HG03139 (cell line): ENCODE data around the gene IFNA17.
A peak's percentile ranks its signal among the peaks of the same experiment; 100 is the strongest.
"Not testable (repeated sequence)": the region's sequence is repeated elsewhere in the genome, so short reads cannot be mapped to it uniquely, and the experiment has no call there.

ENCODE experiments used
- ATAC-seq: cut with Tn5 transposase; IDR thresholded peaks from one replicate; pipeline ENCODE4 v1.9.1; 2021; ENCODE audit not compliant: unreplicated experiment

The IFNA17 gene

DNA sequence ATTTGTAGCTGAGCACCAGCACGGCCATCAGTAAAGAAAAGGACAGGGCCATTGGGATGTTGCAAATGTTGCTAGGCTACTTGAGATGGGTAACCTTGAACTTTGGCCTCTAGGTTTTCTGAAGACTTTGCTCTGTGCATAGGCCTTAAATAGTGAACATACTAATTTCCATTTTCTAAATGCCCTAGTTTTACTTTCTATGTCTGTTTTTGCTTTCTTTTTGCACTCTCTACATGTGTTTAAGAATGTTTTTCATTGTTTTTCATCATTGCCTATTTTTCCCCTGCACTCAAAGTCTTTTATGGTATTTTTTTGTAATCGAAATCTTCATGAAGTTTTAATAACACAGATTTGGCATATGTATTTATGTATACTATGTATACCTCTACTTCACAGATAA is at the start of gene IFNA17:
Gene IFNA17, minus strand, starts transcription at position 101 of the 400 bp plus-strand sequence. Its CDS starts 49 bp downstream, at position 52.
- ATAC-seq = no peak

DNA sequence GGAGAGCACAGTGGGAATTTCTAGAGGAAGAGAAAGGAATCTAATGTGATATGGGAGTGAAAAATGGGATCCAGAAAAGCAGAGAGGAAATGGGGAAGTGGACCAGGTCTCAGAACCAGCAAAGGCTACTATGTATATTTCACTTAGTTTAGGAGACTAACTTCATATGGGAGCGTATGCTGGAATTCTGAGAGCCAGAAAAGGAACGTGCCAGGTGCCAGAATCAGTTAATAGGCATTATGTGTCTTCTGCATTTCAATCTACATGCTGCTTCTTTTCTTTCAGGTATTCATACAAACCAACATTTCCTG is 40.3 kb upstream of the IFNA17 start:
- ATAC-seq = no peak

DNA sequence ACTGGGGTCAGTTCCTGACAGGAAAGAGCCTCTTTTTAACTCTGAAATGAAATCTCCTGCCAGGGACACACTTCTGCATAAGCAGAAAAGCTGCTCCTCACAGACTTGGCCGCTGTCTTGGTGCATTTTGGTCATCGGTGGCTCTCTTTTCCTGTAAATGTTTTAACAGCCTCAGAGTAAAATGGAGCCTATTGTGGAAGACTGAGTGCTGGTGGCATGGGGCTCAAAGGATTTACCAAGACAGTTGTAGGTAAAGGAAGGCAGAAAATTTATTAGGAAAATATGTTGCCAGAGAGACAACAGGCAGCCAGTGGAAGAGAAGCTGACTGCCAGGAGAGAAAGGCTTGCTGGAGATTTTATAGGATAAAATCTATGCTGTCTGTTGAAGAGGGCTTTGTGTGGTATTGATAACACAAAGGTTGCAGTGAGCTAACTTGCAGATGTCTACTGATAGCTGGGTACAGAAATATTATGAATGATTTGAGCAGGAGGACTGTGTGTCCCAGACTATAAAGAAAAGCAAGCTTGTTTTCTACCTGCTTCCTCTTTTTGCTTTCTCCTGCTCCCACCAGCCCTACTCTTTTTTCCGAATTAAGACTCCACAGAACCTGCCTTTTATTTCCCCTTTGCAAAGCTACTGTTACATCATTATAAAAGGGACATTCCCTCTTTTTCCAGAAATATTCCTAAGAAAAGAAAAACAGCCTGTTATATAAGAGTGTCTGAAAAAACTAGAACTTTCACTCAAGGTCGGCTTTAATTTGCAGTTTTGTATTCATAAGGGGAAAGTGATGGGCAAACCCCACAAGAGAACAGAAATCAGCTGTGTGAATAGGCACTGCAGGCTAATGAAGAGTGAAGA is 39.7 kb upstream of the IFNA17 start:
- ATAC-seq = peak; percentile 42

DNA sequence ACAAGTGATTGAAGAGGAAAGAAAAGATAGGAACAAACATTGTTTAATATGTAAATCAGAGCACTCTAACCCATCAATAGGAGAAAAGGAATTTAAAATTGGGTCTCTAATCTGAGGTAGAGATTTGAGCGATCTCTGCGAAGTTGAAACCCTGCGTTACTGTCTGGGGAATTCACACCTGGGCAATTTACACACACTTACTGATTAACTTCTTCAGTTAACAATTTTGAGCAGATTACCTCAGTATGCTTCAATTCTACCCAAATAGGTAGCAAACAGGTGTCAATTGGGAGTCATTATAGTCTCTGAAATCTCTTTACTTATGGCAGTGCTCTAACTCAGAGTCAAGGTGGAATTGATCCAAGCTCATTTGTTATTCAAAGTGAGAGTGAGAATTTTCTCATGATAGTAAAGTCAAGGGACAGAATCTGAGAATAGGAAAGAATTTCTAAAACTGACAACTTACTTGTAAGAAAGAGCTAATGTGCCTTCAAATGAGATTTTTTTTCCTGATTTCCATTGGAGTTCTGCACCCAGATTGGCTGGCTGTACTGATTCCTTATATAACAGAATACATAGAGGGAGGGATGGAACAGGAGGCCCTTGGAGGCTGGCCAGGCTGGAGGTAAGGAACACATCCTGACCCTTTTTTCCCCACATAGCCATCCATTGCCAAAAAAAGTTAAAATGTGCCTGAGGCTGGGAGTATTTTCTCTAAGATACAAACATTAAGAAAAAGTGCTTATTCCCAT is 38.9 kb upstream of the IFNA17 start:
- ATAC-seq = peak; percentile 47

DNA sequence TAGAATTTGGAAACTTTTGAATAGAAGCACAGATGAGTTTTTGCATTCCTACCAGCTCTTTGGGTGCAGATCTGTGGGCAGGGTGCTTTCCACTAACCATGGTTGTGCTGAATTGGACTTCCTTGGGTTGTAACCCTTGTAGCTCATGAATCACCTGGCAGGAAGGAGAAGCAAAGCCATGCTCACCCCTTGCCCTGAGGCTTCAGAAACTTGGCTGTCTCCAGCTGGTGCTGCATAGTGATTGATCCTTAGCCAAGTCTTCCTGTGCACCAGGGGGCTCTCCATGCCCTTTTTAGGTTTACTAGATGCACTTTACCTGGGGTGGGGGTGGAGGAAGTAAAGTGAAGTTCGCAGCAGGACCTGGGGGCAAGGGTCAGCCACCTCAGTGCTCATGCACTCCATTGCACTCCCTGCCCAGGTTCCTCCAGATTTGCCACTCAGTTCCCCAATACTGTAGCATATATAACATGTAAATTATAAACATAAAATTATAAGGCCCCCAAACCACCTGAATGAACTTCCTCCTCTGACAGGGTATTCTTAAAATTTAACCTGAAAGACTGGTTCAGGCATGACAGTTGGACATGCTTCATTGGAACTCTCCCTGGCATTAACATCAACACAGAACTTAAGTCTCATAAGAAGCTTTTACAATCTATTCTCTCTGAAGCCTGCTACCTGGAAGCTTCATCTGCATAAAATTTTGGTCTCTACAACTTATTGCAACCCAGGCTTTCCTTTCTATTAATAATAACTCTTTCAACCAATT is 37.6 kb upstream of the IFNA17 start:
- no peak for ATAC-seq

DNA sequence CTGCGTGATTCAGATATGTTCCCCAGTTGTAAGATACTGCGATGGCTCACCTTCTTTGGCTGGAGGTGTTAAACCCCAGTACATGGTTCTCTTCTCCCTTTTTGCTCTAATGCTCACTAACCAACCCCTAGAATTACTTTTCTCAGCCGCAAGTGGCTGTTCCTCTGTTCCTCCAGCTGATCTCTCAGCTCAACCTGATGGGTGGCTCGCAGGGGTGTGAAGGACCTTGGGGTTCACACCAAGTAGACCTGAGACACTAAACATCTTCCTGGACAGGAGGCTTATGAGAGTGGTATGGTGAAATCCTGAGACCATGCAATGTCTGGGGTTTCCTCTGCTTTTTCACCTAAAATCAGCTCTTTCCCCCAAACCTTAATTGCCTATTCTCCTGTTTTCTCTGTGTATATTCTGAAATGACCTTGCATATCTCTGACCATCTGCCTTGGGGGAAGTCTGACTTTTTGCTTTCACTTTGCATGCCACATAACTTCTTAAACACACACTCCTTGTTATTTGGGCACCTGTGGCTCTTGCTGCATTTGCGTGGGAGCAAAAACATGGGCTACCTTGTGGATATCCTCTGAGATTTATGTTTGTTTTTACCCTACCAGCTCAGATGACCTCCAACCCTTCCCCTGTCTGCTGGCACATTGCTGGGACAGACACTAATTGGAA is 27.7 kb upstream of the IFNA17 start:
- ATAC-seq = no peak

DNA sequence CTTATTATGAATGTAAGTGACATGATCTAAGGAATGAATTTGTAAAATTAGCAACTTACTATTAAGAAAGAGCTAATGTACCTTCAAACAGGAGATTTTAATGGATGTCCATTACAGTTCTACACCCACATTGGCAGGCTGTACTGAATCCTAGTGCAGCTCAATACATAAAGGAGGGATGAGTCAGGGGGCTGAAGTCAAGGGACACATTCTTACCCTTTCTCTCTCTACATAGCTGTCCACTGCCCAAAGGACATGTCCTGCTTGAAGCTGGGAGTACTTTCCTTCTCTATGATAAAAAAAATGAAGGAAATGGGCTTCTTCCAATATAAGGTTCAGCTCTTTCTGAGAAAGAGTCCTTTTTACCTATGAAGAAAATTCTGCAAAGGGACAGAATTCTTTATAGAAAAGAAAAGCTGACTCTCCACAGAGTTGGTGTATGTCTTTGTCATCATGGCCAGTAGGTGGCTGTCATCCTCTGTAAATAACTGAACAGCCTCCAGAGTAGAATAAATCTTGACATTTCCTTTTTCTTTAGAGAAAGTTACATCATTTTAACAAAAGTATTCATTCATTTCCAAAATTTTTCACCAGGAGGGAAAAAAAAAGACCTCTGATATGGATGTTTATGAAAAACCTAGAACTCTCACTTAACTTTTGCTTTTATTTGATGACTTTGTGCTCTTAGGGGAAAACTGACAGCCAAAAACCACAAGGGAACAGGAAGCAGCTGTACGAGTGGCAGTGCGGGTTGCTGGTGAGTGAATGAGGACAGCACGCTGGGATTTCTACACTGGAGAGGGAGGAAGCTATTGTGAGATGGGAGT is 24.9 kb upstream of the IFNA17 start:
- peak; percentile 77 for ATAC-seq

DNA sequence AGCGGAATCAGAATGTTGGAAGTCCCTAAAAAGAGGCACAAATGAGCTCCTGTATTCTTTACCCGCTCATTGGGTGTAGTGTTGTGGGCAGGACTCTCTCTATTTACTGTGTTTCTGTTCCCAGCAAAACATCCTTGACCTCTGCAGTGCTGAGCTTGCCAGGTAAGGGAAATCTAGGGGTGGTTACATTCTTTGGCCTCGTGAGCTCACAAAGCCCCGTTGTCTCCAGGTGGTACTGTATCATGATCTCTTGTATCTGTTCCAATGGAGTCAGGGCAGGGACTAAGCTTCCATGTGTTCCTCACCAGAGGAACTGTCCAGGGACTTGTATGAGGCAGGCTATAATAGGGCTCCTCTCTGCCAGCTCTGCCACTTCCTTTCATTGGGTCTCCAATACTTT is 23.6 kb upstream of the IFNA17 start:
- no peak for ATAC-seq

DNA sequence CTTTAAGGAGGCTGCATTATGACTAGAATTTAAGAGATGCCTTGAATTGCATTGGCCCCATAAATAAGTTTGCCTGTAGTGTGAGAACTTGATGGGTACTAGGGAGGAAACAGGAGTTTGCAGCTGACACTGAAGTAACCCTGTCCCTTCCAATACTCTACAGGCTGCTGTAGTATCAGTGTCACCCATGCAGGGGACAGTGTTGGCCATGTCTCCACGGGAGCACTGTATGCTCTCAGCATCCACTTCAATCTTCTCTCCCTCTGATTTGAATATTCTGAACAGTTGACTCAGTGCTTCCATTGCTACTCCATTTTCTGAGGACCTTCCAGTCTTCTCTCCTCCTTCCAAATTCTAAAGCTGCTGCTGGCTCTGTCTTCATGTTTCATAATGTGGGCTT is 23.2 kb upstream of the IFNA17 start:
- ATAC-seq = no peak

DNA sequence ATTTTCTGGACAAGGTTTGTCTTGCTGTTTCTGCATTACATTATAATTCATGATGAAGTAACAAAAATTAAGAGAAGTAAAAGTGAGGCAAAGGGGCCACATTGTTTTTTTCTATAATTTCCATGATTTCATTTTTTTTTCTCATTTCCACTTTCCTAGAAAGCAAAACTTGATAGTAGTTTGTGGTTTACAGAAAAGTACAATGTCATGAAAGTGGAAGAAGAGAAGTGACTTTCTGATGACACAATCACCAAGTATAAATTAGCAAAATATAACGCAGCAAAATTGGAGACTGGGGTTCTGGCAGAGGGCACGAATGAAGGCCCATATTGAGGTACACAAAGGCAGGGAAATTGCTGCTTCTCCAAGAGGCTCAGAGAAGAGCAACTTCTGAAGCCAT is 16.8 kb upstream of the IFNA17 start:
- ATAC-seq = no peak

DNA sequence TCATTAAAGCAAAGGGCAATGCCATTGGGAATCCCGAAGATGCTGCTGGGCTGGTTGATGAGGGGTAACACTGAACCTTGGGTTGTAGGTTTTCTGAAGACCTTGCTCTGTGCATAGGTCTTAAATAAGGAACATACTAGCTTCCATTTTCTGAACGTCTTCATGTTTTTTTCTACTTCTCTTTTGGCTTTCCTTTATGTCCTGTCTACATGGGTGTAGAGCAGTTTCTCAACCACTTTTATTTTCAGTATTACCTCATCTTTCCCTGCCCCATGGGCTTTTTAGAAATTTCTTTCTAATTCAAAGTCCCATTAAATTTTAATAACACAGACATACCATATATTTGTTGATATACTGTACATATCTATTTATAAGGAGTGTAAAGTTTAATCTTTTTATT is 11.9 kb upstream of the IFNA17 start, which contains the start of gene IFNA14:
Gene IFNA14, minus strand, starts transcription at position 95 of the 400 bp plus-strand sequence. Its CDS starts 70 bp downstream, at position 25.
- no peak for ATAC-seq

DNA sequence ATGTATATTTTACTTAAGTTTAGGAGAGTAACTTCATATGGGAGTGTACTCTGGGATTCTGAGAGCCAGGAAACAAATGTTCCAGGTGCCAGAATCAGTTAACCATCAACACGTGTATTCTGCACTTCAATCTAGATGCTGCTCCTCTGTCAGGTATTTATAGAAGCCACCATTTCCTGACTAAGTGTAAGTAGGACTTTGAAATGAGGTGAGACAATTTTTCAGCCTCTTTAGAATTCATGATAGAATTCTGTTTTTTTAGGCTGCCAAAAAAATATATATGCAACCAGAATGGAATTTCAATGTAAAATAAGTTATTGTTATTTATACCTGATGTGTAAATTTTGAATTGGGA is 8.3 kb upstream of the IFNA17 start:
- peak; percentile 36 for ATAC-seq

DNA sequence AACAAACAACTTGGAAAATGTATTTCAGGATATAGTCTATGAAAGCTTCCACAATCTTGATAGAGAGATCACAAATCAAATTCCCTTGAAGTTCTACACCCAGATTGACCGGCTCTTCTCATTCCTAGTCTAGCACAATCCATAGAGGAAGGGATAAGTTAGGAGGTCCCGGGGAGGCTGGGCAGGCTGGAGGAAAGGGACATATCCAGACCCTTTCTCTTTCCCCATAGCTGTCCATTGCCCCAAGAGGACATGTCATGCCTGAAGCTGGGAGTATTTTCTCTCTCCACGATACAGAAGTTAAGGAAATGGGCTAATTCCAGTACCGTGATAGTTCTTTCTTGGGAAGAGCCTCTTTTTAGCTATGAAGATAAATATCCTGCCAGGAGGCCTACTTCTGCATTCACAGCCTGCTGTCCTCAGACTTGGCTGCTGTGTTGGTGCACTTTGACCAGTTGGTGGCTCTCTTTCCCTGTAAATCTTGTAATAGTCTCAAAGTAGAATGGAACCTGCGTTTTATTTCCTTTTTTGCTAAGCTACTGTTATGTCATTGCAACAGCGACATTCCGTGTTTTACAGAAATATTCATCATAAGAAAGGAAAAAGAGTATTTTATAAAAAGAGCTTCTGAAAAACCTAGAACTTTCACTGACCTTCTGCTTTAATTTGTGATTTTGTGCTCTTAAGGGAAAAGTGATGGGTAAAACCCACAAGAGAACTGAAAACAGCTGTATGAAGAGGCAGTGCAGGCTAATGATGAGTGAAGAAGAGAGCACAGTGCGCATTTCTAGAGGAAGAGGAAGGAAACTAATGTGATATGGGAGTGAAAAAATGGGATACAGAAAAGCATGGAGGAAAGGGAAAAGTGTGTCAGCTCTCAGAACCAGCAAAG is 7.7 kb upstream of the IFNA17 start:
- peak; percentile 74 for ATAC-seq

DNA sequence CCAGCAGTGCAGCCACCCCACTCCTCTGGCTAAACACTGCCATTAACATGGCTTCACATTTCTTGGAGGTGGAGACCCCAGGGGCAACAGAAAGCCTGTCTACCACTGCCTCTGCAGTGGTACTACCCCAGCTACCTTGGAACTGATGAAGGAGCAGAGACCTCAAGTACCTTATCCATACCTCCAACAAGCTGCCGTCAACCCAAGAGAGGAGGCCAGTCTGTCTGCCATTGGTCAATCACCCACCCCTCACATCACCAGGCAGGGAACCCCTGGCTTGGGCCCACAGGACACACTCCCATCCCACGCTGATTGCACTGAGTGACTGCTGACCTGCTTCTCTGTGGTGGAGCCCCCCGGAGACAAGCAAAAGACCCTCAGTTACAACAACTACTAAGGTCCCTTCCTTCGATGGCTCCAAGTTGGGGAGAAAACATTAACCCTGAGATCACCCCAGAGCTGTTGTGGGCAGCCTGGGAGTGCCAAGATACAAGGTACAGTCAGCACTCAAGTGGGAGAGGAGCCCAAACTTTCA is 6.2 kb upstream of the IFNA17 start:
- ATAC-seq = no peak

DNA sequence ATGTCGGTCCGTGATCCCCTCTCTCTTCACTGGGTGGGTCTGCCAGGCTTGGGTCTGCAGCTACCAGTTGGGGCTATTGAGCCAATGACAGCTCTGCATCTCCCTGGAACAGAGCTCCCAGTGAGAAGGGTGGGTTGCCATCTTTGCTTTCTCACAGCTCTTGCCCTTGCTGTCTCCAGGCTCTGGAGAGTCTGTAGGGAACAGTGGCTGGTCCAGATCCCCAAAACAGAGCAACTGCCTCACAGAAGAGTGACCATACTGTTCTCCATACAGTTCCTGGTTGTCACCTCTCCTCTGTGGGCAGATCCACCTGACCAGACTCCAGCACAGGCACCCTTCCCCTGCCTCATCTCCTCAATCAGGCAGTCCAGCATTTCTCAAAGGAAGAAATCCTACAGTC is 5.2 kb upstream of the IFNA17 start:
- ATAC-seq = no peak

DNA sequence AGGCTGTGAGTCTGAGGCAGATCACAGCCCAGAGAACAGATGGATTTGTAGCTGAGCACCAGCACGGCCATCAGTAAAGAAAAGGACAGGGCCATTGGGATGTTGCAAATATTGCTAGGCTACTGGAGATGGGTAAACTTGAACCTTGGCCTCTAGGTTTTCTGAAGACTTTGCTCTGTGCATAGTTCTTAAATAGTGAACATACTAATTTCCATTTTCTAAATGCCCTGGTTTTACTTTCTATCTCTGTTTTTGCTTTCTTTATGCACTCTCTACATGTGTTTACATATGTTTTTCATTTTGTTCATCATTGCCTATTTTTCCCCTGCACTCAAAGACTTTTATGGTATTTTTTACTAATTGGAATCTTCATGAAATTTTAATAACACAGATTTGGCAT is 10.8 kb downstream of the IFNA17 start, which contains the start of gene IFNA16:
Gene IFNA16, minus strand, starts transcription at position 101 of the 400 bp plus-strand sequence. Its CDS starts 6 bp downstream, at position 95.
- not testable (repeated sequence) for ATAC-seq

DNA sequence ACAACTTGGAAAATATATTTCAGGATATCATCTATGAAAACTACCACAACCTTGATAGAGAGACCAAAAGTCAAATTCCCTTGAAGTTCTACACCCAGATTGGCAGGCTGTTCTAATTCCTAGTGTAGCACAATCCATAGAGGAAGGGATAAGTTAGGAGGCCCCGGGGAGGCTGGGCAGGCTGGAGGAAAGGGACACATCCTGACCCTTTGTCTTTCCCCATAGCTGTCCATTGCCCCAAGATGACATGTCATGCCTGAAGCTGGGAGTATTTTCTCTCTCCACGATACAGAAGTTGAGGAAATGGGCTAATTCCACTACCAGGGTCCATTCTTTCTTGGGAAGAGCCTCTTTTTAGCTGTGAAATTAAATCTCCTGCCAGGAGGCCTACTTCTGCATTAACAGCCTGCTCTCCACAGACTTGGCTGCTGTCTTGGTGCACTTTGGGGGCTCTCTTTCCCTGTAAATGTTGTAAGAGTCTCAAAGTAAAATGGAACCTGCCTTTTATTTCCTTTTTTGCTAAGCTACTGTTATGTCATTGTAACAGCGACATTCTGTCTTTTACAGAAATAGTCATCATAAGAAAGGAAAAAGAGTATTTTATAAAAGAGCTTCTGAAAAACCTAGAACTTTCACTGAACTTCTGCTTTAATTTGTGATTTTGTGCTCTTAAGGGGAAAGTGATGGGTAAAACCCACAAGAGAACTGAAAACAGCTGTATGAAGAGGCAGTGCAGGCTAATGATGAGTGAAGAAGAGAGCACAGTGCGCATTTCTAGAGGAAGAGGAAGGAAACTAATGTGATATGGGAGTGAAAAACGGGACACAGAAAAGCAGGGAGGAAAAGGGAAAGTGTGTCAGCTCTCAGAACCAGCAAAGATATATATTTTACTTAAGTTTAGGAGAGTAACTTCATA is 14.4 kb downstream of the IFNA17 start:
- ATAC-seq = not testable (repeated sequence)

DNA sequence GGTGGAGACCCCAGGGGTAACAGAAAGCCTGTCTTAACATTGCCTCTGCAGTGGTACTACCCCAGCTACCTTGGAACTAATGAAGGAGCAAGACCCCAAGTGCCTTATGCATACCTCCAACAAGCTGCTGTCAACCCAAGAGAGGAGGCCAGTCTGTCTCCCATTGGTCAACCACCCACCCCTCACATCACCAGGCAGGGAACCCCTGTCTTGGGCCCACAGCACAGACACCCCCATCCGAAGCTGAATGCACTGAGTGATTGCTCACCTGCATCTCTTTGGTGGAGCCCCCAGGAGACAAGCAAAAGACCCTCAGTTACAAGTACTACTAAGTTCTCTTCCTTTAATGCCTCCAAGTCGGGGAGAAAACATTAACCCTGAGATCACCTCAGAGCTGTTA is 15.9 kb downstream of the IFNA17 start:
- ATAC-seq = not testable (repeated sequence)
